Adrenal gland (tissue), 5 donors: ENCODE measurements around the gene FAM118B.

Source experiments
- CTCF ChIP-seq, 6 experiments: fragments of 450-650 bp in 4 of 6; fragments of 200-600 bp in 2 of 6; sonication (generic) in 1 of 6; IDR thresholded peaks; 1 replicate in 5 of 6; 2 replicates in 1 of 6; pipeline versions ENCODE4 v1.5.1 to v1.8.0; 2016 to 2021; ENCODE audit warnings: antibody characterized with exemption in 6 of 6, mild to moderate bottlenecking in 2 of 6, moderate library complexity in 1 of 6
- POLR2A ChIP-seq, 2 donors: fragments of 450-650 bp; IDR thresholded peaks; one replicate each; pipeline ENCODE4 v1.6.1; 2017; ENCODE audit warnings: antibody characterized with exemption in 2 of 2, mild to moderate bottlenecking in 2 of 2, moderate library complexity in 1 of 2
- donor health status: DM: no; HTN: no; CAD: no.

DNA sequence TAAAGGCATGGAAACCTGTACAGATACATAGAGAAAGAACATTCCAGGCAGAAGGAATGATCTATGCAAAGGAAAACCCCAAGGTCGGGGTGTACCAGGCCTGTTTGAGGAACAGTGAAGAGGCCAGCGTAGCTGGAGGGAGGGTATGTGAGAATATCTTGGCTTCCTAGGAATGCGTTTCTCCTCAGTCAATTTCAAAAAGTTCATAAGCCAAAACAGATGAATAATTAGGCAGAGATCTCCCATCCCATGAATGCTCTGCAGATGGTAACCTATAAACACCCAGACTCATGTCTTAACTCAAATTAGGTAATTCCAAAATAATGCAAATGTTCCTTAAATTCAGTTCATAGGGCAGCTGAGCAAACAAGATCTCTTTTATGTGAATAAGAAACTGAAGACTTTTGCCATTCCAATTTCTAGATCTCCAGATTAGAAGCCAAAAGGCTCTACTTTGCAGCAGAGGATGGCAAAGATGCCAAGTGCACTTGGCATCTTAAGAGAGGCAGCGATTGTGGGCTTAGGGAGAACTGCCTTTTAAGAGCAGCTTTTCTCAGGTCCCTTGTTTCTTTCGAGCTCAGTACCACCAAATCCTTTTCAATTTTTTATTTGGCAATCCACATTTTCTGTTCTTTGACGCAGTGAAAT lies 13.2 kb downstream of the FAM118B start:
- no peak for TF ChIP-seq CTCF (IDR thresholded peaks at IDR 0.05)
- TF ChIP-seq POLR2A (IDR thresholded peaks at IDR 0.05), result no peak
